Large intestine (tissue), 3 donors: ENCODE results near the gene GREB1. TPM values are rescaled to one million over a fixed set of nuclear protein-coding genes. Genes with fewer than 3 reads are reported as not detected.

Source experiments
- DNase-seq, 2 donors: peaks; one replicate each; pipeline versions ENCODE4 v3.0.0 to v3.0.0-alpha.2; 2013
- H3K27ac ChIP-seq: one replicate; pipeline ENCODE4 v1.5.1; 2013; ENCODE audit warnings: low read length
- H3K27me3 ChIP-seq: 2 replicates; pipeline ENCODE4 v1.6.1; 2013; ENCODE audit warnings: low read length; ENCODE audit not compliant: control insufficient read depth, insufficient read depth
- H3K36me3 ChIP-seq: 2 replicates; pipeline ENCODE4 v1.6.1; 2013; ENCODE audit warnings: low read length; ENCODE audit not compliant: control insufficient read depth, insufficient read depth
- H3K4me1 ChIP-seq: one replicate; pipeline ENCODE4 v1.6.1; 2013; ENCODE audit warnings: low read length; ENCODE audit not compliant: control insufficient read depth, insufficient read depth
- H3K4me3 ChIP-seq: one replicate; pipeline ENCODE4 v1.5.1; 2013; ENCODE audit warnings: low read length
- H3K9me3 ChIP-seq: one replicate; pipeline ENCODE4 v1.6.1; 2013; ENCODE audit warnings: mild to moderate bottlenecking, low read depth, low read length, moderate library complexity; ENCODE audit not compliant: control insufficient read depth
- WGBS: methylation state at CpG from one replicate; pipeline ENCODE4 v1.1.5; 2013; ENCODE audit warnings: low lambda C conversion rate; ENCODE audit not compliant: insufficient coverage; 5-methylcytosine and 5-hydroxymethylcytosine counted together
- polyA plus RNA-seq: library from polyadenylated mRNA; unstranded; fragments of 120-200 nt; gene quantifications from one replicate; pipeline ENCODE4 v1.2.1, GENCODE V29; 2013

The GREB1 gene
- polyA plus RNA-seq, 1 donor = 2.6 TPM

DNA sequence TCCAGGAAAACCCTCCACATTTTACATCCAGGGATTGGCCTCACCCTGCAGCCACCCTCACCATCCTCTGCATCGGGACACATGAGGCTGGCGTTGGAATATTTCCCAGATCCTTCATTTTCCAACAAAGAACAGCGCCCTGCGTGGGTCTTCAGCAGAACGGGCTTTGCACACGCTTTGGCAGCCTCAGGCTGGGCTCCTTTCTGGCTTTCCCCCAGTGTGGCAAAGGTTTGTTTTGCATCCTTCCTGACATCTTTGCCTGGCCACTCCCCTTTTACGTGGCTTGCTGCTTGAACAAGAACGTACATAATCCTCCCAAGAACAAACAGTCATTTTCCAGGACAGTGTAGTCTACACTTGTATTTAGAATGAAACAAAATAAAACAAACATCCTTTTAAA lies 25.6 kb upstream of the GREB1 start:
- DNase-seq = no peak
- peaks cover 10% of the 10 kb centered on the region for H3K4me1 ChIP-seq
- no CpG with 5 or more reads among the region's 8 CpGs for WGBS
- no peak overlapping the region for H3K4me3 ChIP-seq
- H3K36me3 ChIP-seq = no peaks in the 10 kb centered on the region
- H3K9me3 ChIP-seq = no peaks in the 10 kb centered on the region
- H3K27ac ChIP-seq = no peak overlapping the region
- no peaks in the 10 kb centered on the region for H3K27me3 ChIP-seq

DNA sequence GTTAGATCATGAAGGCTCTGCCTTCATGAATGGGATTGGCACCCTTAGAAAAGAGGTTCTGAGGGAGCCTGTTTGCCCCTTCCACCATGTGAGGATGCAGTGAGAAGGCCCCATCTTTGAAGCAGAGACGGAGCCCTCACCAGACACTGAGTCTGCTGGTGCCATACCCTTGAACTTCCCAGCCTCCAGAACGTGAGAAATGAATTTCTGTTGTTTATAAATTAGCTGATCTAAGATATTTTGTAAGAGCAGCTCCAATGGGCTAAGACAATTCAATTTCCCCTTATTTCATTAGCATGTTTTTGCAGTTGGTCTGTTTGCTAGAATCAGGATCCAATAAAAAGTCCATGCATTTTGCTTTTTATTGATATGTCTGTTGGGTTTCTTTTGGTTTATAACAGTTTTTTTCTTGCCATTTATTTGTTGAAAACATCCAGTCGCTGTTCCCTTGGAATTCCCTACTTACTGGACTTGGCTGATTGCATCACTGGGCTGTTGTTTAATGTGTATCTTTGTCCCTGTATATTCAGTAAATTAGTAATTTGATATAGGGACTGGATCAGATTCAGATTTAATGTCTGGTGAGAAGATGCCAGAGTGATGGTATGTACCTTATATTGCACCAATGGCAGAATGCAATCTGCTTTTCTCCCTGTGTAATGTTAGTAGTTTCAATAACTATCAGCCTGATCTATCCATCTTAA lies 24.0 kb upstream of the GREB1 start:
- Histone ChIP-seq H3K27ac (no peak overlapping the region), H3K4me1 (peaks cover 10% of the 10 kb centered on the region), H3K36me3 (no peaks in the 10 kb centered on the region), H3K4me3 (no peak overlapping the region), H3K27me3 (no peaks in the 10 kb centered on the region), H3K9me3 (no peaks in the 10 kb centered on the region)
- no CpG with 5 or more reads among the region's 3 CpGs for WGBS
- no peak for DNase-seq

DNA sequence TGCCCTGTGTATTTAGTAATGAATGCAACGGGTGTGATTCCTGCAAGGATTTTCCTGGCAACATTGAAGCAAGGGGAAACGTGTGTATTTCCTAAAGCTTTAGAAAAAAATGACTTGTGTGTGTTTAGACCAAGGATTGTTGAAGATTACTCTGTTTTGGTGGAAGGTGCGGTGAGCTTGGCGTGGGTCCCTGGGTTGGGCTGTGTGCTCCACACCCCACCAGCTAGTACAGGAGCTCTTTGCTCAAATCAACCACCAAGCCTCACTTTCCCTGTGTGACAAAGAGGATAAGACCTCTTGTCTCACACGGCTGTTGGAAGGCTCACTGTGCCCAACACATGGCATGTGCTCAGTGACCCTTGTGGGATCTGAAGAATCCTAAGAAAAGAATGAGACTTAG lies 21.4 kb upstream of the GREB1 start:
- WGBS = 80% methylated on average over 1 of the region's 5 CpGs
- DNase-seq = no peak
- H3K4me3 ChIP-seq = no peak overlapping the region
- H3K36me3 ChIP-seq = no peaks in the 10 kb centered on the region
- H3K27me3 ChIP-seq = no peaks in the 10 kb centered on the region
- H3K4me1 ChIP-seq = no peaks in the 10 kb centered on the region
- H3K27ac ChIP-seq = no peak overlapping the region
- no peaks in the 10 kb centered on the region for H3K9me3 ChIP-seq

DNA sequence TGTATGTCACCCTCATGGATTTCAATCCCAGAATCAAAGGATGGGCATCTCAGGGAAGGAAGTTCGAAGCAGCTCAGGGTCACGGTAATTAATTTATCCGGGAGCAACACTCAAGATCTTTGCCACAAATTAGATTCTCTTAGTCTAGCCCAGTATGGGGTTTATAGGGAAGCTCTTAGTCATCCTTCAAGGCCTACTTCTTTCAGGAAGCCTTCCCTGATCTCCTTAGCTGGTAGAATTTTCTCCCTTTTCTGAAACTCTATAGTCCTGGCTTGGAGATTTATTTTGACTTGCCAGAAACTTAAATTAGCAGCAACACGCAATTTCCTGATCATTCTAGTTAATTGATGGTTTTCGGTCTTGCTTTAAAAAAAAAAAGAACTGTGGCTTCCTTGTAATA lies 20.5 kb upstream of the GREB1 start:
- Histone ChIP-seq H3K27me3 (no peaks in the 10 kb centered on the region), H3K27ac (no peak overlapping the region), H3K9me3 (no peaks in the 10 kb centered on the region), H3K4me1 (no peaks in the 10 kb centered on the region), H3K4me3 (no peak overlapping the region), H3K36me3 (no peaks in the 10 kb centered on the region)
- no peak for DNase-seq
- WGBS = no CpG with 5 or more reads among the region's 5 CpGs

DNA sequence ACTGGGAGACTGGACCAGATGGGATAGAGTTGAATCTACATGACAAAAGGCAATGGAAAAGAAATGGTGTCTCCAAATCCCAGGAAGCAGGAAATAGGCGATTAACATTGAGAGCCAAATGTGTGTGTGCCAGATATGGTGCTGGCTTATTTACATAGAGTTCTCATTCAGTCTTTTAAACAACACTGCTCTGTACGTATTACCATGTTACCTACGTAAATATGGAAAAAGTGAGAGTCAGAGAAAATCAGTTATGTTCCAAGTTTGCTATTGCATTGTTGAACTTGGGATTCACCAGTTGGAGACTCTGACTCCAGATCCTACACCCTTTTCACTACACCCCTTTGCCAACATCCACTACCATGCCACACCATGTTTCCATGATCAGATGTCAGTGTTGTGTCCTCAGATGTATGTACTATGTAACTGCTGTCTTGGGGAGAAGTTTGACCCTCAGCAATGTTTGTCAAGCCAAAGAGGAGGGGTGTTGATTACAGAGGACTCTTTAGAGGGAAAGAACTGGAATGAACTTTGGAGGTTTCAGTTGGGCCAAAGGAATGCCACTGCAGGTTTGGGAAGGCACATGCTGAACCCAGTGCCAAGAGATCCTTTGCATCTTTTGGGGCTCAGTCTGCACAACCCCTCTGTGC lies 19.6 kb upstream of the GREB1 start:
- no peak overlapping the region for H3K4me3 ChIP-seq
- no peak for DNase-seq
- no peaks in the 10 kb centered on the region for H3K36me3 ChIP-seq
- H3K27ac ChIP-seq = no peak overlapping the region
- no peaks in the 10 kb centered on the region for H3K27me3 ChIP-seq
- WGBS = 80% methylated on average over 1 of the region's 3 CpGs
- no peaks in the 10 kb centered on the region for H3K9me3 ChIP-seq
- no peaks in the 10 kb centered on the region for H3K4me1 ChIP-seq

DNA sequence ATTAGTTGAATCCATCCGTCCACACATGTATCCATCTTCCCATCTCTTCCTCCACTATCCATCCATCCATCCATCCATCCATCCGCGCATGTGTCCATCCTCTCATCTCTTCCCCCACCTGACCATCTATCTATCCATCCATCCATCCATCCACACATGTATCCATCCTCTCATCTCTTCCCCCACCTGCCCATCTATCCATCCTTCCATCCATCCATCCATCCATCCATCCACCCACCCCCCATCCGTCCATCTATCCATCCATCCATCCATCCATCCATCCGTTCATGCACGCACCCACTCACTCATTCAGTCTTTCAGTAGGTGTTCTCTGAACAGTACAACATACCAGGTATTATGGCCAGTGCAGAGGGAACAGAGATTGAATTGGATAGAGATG lies 18.9 kb upstream of the GREB1 start:
- Histone ChIP-seq H3K36me3 (no peaks in the 10 kb centered on the region), H3K27me3 (no peaks in the 10 kb centered on the region), H3K4me3 (no peak overlapping the region), H3K27ac (no peak overlapping the region), H3K4me1 (no peaks in the 10 kb centered on the region), H3K9me3 (no peaks in the 10 kb centered on the region)
- DNase-seq = no peak
- WGBS = 61% methylated on average over 3 of the region's 6 CpGs

DNA sequence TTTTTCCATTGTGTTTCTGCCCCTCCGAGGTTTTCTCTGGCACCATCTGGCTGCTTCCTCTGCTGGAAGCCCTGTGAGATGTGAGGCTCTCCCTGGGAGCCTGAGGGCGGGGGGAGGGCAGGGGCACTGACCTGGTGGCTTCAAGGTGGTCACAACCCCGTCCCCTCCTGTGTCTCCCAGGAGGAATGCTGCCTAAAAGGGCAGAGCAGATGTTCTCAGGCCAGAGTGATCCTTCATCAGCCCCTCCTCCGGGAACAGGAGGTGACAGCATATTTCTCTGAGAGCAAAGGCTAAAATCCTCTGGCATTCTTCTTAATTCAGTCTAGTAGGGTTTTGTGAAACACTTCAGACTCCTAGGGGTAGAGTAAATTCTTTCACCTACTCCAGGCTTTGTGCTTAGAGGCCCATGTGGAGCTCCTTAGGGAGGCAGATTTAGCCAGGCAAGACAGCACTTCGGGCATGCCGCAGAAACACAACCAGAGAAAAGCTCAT lies 18.3 kb upstream of the GREB1 start:
- no peaks in the 10 kb centered on the region for H3K9me3 ChIP-seq
- H3K36me3 ChIP-seq = no peaks in the 10 kb centered on the region
- no peak overlapping the region for H3K27ac ChIP-seq
- no peak for DNase-seq
- H3K4me1 ChIP-seq = no peaks in the 10 kb centered on the region
- H3K27me3 ChIP-seq = no peaks in the 10 kb centered on the region
- no CpG with 5 or more reads among the region's 6 CpGs for WGBS
- no peak overlapping the region for H3K4me3 ChIP-seq

DNA sequence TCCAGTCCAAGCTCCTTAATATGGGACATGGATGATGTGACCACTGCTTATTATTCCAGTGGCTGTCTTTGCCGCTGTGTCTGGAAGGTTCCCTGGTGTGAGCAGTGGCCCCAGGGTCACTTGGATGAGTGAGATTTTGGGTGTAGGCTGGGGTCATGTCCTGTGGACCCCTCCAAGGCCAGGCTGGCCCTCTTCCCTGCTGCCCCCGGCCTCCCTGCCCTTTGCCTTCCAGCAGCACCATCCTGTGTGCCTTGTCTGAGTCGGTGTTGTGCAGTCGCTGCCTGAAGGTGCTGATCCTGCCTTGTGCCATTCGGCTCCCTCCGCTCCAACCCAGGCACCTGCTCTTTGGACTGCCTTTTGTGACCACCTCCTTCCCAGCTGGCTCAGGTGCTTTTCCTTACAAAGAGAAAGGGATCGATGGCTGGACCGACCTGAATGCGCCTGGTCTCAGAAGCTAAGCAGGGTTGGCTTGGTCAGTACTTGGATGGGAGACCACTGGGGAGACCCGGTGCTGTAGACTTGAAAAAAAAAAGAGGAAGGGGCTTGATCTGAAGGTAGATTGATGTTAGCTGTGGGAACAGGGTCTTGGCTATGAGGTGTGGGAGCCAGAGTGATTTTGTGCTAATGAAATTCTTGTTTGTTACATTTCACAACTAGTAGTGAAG lies 16.7 kb upstream of the GREB1 start:
- WGBS = no CpG with 5 or more reads among the region's 10 CpGs
- Histone ChIP-seq H3K9me3 (no peaks in the 10 kb centered on the region), H3K36me3 (no peaks in the 10 kb centered on the region), H3K4me1 (no peaks in the 10 kb centered on the region), H3K27me3 (no peaks in the 10 kb centered on the region), H3K4me3 (no peak overlapping the region), H3K27ac (no peak overlapping the region)
- no peak for DNase-seq

DNA sequence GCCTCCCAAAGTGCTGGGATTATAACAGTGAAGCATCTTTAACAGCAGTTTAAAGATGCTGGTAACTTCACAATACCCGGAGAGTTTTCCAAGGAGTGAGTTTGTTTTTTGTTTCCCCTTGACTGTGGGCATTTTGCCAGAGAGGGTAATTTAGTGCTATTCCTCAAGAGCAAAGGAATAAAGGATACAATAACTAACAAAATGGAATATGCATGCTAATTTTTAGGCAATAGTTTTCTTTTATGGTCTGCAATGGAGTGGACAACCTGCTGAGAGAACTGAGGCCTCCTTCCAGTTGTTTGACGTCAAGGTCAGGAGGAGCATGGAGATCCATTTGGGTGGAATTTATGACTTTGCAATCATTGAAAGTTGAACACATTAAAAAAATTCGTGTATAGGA lies 15.9 kb upstream of the GREB1 start:
- H3K27ac ChIP-seq = no peak overlapping the region
- no peaks in the 10 kb centered on the region for H3K4me1 ChIP-seq
- 71% methylated on average over 1 of the region's 3 CpGs for WGBS
- no peaks in the 10 kb centered on the region for H3K36me3 ChIP-seq
- no peaks in the 10 kb centered on the region for H3K27me3 ChIP-seq
- H3K4me3 ChIP-seq = no peak overlapping the region
- no peaks in the 10 kb centered on the region for H3K9me3 ChIP-seq
- no peak for DNase-seq

DNA sequence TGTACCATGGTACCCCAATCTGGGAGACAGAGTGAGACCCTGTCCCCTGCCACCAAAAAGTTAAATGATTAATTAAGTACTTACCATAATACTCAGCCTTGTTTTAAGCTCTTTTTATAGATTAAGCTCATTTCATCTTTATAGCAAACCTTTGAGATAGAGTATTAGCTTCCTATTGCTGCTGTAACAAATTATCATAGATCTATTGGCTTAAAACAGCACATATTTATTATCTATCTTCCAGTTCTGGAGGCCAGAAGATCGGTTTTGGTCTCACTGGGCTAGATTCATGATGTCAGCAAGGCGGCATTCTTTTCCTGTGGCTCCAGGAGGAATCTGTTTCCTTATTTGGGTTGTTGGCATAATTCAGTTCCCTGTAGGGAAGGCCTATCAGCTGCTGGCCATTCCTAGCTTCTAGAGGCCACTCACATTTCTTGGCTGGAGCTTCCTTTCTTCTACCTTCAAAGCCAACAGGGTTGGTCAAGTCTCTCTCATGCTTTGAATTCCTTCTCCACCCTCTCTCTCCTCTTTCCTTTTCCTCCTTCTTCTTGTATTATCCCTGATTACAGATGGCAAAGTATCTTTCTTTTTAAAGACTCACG lies 13.7 kb upstream of the GREB1 start:
- H3K9me3 ChIP-seq = no peaks in the 10 kb centered on the region
- H3K36me3 ChIP-seq = no peaks in the 10 kb centered on the region
- WGBS = 80% methylated on average over 1 of the region's 3 CpGs
- H3K4me1 ChIP-seq = no peaks in the 10 kb centered on the region
- DNase-seq = no peak
- H3K27ac ChIP-seq = no peak overlapping the region
- no peaks in the 10 kb centered on the region for H3K27me3 ChIP-seq
- H3K4me3 ChIP-seq = no peak overlapping the region
